ENCODE data around the gene DIS3L2. TPM values are rescaled to one million over a fixed set of nuclear protein-coding genes. Genes with fewer than 3 reads are reported as not detected.
A peak's percentile ranks its signal among the peaks of the same experiment; 100 is the strongest.

Gene DIS3L2
- polyA plus RNA-seq: 10 to 100 TPM in 1 of 3 donors, 1 to 10 TPM in 2; 7.6 to 22.5 (median 8.1) TPM

- Mint-ChIP-seq H3K9me3 (no peaks in the 10 kb centered on the region), H3K36me3 (no peaks in the 10 kb centered on the region), H3K27me3 (ENCODE audit: low read depth in 3 of 3) (peaks cover 0 to 6% (median 2%) of the 10 kb centered on the region in 3 donors), H3K4me3 (peak within 1 kb of the TSS; percentile 90 to 96 (median 94)), H3K4me1 (peaks cover 29 to 50% of the 10 kb centered on the region in 2 donors), H3K27ac (peak within 1 kb of the TSS; percentile 66 to 92 (median 87))
- peak; percentile 77 to 82 (median 78) for DNase-seq
Measured at GRCh38 chr2:231961349-231962166, at the start of gene DIS3L2. Gene DIS3L2, plus strand, starts transcription at chr2:231961713. Its CDS starts 53,215 bp downstream, at chr2:232014928.

- no peak for DNase-seq
- no peaks in the 10 kb centered on the region for H3K4me1 Mint-ChIP-seq
- H3K27ac Mint-ChIP-seq: no peak overlapping the region
- H3K36me3 Mint-ChIP-seq: no peaks in the 10 kb centered on the region
- H3K9me3 Mint-ChIP-seq: no peaks in the 10 kb centered on the region
- H3K27me3 Mint-ChIP-seq (ENCODE audit: low read depth in 3 of 3): peaks cover 2 to 8% (median 3%) of the 10 kb centered on the region in 3 donors
- no peak overlapping the region for H3K4me3 Mint-ChIP-seq
Measured at GRCh38 chr2:231914077-231914690, 47.3 kb upstream of the DIS3L2 start.

- H3K27ac Mint-ChIP-seq: no peak overlapping the region
- H3K4me3 Mint-ChIP-seq: no peak overlapping the region
- no peak for DNase-seq
- no peaks in the 10 kb centered on the region for H3K4me1 Mint-ChIP-seq
- H3K9me3 Mint-ChIP-seq: no peaks in the 10 kb centered on the region
- no peaks in the 10 kb centered on the region for H3K36me3 Mint-ChIP-seq
- peaks cover 1 to 7% (median 2%) of the 10 kb centered on the region in 3 donors for H3K27me3 Mint-ChIP-seq (ENCODE audit: low read depth in 3 of 3)
Measured at GRCh38 chr2:231917280-231918066, 44.0 kb upstream of the DIS3L2 start.

GRCh38 chr2:231918501-231919330, 42.8 kb upstream of the DIS3L2 start:
- no peak for DNase-seq
- Mint-ChIP-seq H3K4me3 (no peak overlapping the region), H3K9me3 (no peaks in the 10 kb centered on the region), H3K27ac (no peak overlapping the region), H3K27me3 (ENCODE audit: low read depth in 3 of 3) (peaks cover 0 to 8% (median 1%) of the 10 kb centered on the region in 3 donors), H3K4me1 (no peaks in the 10 kb centered on the region), H3K36me3 (no peaks in the 10 kb centered on the region)

GRCh38 chr2:231919341-231920035, 42.0 kb upstream of the DIS3L2 start:
- H3K36me3 Mint-ChIP-seq: no peaks in the 10 kb centered on the region
- no peak overlapping the region for H3K4me3 Mint-ChIP-seq
- no peak overlapping the region for H3K27ac Mint-ChIP-seq
- peaks cover 0 to 3% of the 10 kb centered on the region in 2 donors for H3K4me1 Mint-ChIP-seq
- DNase-seq: no peak
- peaks cover 0 to 11% (median 5%) of the 10 kb centered on the region in 3 donors for H3K27me3 Mint-ChIP-seq (ENCODE audit: low read depth in 3 of 3)
- no peaks in the 10 kb centered on the region for H3K9me3 Mint-ChIP-seq

- no peak overlapping the region for H3K27ac Mint-ChIP-seq
- peaks cover 0 to 5% of the 10 kb centered on the region in 2 donors for H3K4me1 Mint-ChIP-seq
- H3K4me3 Mint-ChIP-seq: no peak overlapping the region
- no peak for DNase-seq
- H3K36me3 Mint-ChIP-seq: no peaks in the 10 kb centered on the region
- H3K9me3 Mint-ChIP-seq: no peaks in the 10 kb centered on the region
- peaks cover 0 to 14% (median 4%) of the 10 kb centered on the region in 3 donors for H3K27me3 Mint-ChIP-seq (ENCODE audit: low read depth in 3 of 3)
Measured at GRCh38 chr2:231920366-231920765, 41.1 kb upstream of the DIS3L2 start.

GRCh38 chr2:231920795-231921194, 40.7 kb upstream of the DIS3L2 start:
- H3K36me3 Mint-ChIP-seq: no peaks in the 10 kb centered on the region
- no peak overlapping the region for H3K4me3 Mint-ChIP-seq
- no peak for DNase-seq
- H3K27ac Mint-ChIP-seq: no peak overlapping the region
- no peaks in the 10 kb centered on the region for H3K9me3 Mint-ChIP-seq
- peaks cover 0 to 5% of the 10 kb centered on the region in 2 donors for H3K4me1 Mint-ChIP-seq
- peaks cover 0 to 14% (median 4%) of the 10 kb centered on the region in 3 donors for H3K27me3 Mint-ChIP-seq (ENCODE audit: low read depth in 3 of 3)

GRCh38 chr2:231922311-231923009, 39.1 kb upstream of the DIS3L2 start:
- Mint-ChIP-seq H3K4me3 (no peak overlapping the region), H3K9me3 (no peaks in the 10 kb centered on the region), H3K27ac (no peak overlapping the region), H3K4me1 (peaks cover 0 to 13% of the 10 kb centered on the region in 2 donors), H3K36me3 (no peaks in the 10 kb centered on the region), H3K27me3 (ENCODE audit: low read depth in 3 of 3) (peaks cover 4 to 22% (median 7%) of the 10 kb centered on the region in 3 donors)
- no peak for DNase-seq

GRCh38 chr2:231923010-231923344, 38.5 kb upstream of the DIS3L2 start:
- Mint-ChIP-seq H3K27ac (no peak overlapping the region), H3K9me3 (no peaks in the 10 kb centered on the region), H3K4me1 (peaks cover 0 to 13% of the 10 kb centered on the region in 2 donors), H3K4me3 (no peak overlapping the region), H3K27me3 (ENCODE audit: low read depth in 3 of 3) (peaks cover 4 to 27% (median 7%) of the 10 kb centered on the region in 3 donors), H3K36me3 (no peaks in the 10 kb centered on the region)
- DNase-seq: no peak

- Mint-ChIP-seq H3K36me3 (no peaks in the 10 kb centered on the region), H3K27me3 (ENCODE audit: low read depth in 3 of 3) (peaks cover 4 to 33% (median 8%) of the 10 kb centered on the region in 3 donors), H3K9me3 (no peaks in the 10 kb centered on the region), H3K4me1 (peaks cover 0 to 13% of the 10 kb centered on the region in 2 donors), H3K4me3 (peak overlapping the region in 3 of 5 donors; percentile 12 to 44 (median 44)), H3K27ac (no peak overlapping the region)
- DNase-seq: no peak
Measured at GRCh38 chr2:231923951-231924888, 37.3 kb upstream of the DIS3L2 start.

- no peaks in the 10 kb centered on the region for H3K9me3 Mint-ChIP-seq
- H3K4me1 Mint-ChIP-seq: peaks cover 0 to 13% of the 10 kb centered on the region in 2 donors
- H3K4me3 Mint-ChIP-seq: peak overlapping the region in 1 of 5 donors; percentile 44
- DNase-seq: no peak
- no peaks in the 10 kb centered on the region for H3K36me3 Mint-ChIP-seq
- H3K27me3 Mint-ChIP-seq (ENCODE audit: low read depth in 3 of 3): peaks cover 4 to 33% (median 8%) of the 10 kb centered on the region in 3 donors
- H3K27ac Mint-ChIP-seq: no peak overlapping the region
Measured at GRCh38 chr2:231924889-231925275, 36.6 kb upstream of the DIS3L2 start.
